ENCODE results near the gene DESI1. TPM values are rescaled to one million over a fixed set of nuclear protein-coding genes. Genes with fewer than 3 reads are reported as not detected.
"Not testable (repeated sequence)": the region's sequence is repeated elsewhere in the genome, so short reads cannot be mapped to it uniquely, and the experiment has no call there.

The DESI1 gene
- total and polyA plus RNA-seq, 9 donors = 12.8 to 22.1 (median 19.8) TPM

DNA sequence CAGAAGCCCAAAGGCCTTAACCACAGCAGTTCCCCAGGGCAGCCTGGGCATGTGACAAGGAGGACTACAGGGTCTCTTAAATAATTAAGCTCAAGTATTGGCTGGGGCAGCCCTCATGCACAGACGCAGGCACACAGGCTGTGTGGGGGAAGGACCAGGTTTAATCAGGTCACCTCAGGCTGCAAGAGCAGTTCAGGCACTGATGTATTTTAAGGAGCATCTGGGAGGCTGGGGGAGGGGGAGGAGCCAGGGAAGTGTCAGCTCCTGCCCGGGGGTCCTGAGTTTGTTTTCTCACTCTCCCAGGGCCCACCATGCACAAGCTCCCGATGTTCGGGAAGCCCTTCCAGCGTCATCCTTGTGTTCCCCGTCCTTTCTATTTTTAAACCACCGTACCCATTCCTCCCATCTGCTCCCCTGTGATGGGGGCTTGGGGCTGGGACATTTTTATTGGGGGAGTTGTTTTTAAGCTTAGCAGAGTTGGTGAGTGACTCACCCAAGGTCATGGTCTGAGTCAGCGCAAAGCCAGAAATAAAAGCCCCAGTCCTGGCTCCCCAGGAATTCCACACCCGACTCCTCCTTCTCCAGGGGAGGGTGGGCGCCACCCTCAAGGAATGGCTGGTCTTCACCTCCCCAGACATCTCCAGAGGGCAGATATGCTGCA lies 57.7 kb downstream of the DESI1 start:
- WGBS (ENCODE audit: insufficient coverage) = 50% methylated on average over 1 of the region's 10 CpGs
- Histone ChIP-seq H3K4me1 (ENCODE audit: control insufficient read depth, insufficient read depth, low read length) (peaks cover 33% of the 10 kb centered on the region), H3K36me3 (ENCODE audit: control insufficient read depth, insufficient read depth, low read length) (no peaks in the 10 kb centered on the region), H3K4me3 (ENCODE audit: low read length) (no peak overlapping the region), H3K27me3 (ENCODE audit: control insufficient read depth, insufficient read depth, low read length) (peaks cover 19% of the 10 kb centered on the region), H3K27ac (ENCODE audit: low read length) (no peak overlapping the region), H3K9me3 (replicated peaks; ENCODE audit: control insufficient read depth, low read depth, low read length) (no peaks in the 10 kb centered on the region)
- no peak for DNase-seq

DNA sequence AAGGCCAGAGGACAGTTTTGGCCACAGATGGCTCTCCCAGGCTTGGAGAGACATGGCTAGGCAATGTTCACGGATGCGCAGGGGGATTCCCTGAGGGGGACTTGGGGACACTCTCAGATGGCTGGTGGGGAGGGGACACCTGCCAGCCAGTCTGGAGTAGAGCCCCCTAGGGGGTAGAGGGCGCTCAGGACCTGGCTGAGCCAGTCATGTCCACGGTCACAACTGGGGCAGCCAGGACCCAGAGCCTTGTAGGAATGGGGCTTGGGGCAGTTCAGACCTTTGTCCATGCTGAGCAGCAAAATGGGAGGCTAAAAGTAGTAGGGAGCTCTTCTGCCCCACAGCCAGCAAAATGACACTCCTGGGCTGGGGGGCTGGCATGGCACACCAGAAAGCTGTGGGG lies 58.4 kb downstream of the DESI1 start:
- Histone ChIP-seq H3K4me3 (ENCODE audit: low read length) (no peak overlapping the region), H3K4me1 (ENCODE audit: control insufficient read depth, insufficient read depth, low read length) (peaks cover 40% of the 10 kb centered on the region)

DNA sequence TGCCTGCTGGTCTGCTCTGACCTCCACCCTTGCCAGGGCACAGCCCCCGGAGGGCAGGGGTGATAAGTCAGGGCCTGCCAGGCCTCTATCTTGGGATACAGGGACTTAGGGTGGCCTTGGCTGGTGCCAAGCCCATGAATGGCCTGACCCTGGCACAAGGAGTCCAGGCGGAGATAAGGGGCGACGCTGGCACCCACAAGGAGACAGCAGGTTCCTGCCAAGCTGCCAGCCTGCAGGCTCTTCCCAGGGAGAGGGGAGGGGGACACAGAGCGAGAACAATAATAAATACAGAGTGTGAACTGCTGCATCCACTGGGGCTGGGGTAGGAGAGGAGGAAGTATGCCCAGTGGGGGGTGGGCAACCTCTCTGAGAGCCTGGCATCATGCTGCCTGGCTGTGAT lies 59.1 kb downstream of the DESI1 start:
- 40% methylated on average over 1 of the region's 5 CpGs for WGBS (ENCODE audit: insufficient coverage)
- no peak for DNase-seq
- Histone ChIP-seq H3K27ac (ENCODE audit: low read length) (peak overlapping the region; percentile 59), H3K27me3 (ENCODE audit: control insufficient read depth, insufficient read depth, low read length) (peaks cover 19% of the 10 kb centered on the region), H3K4me1 (ENCODE audit: control insufficient read depth, insufficient read depth, low read length) (peaks cover 46% of the 10 kb centered on the region), H3K9me3 (replicated peaks; ENCODE audit: control insufficient read depth, low read depth, low read length) (no peaks in the 10 kb centered on the region), H3K4me3 (ENCODE audit: low read length) (no peak overlapping the region), H3K36me3 (ENCODE audit: control insufficient read depth, insufficient read depth, low read length) (no peaks in the 10 kb centered on the region)

More for the DNA sequence above, 58.4 kb downstream of the DESI1 start:
- 54% methylated on average over 4 of the region's 4 CpGs for WGBS (ENCODE audit: insufficient coverage)
- Histone ChIP-seq H3K9me3 (replicated peaks; ENCODE audit: control insufficient read depth, low read depth, low read length) (no peaks in the 10 kb centered on the region), H3K36me3 (ENCODE audit: control insufficient read depth, insufficient read depth, low read length) (no peaks in the 10 kb centered on the region), H3K27ac (ENCODE audit: low read length) (no peak overlapping the region), H3K27me3 (ENCODE audit: control insufficient read depth, insufficient read depth, low read length) (peaks cover 19% of the 10 kb centered on the region)
- no peak for DNase-seq

DNA sequence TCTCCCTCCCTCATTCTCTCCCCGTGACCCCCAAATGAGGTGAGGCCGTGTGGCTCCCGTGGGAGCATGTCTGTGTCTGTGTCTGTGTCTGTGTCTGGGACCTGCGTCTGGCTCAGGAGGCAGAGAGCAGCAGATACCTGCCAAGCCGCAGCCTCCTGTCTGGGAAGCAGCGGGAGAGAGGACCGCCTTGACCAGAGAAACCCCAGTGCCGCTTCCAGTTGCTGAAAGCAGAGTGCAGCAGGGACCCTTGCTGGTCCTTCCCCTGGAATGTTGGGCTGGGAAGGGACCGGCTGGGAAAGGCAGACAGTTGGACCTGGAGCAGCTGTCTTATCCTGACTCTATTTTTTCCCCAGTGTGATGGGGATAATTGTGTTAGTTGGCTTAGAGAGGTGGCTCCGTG lies 59.5 kb downstream of the DESI1 start:
- DNase-seq = peak; percentile 51

DNA sequence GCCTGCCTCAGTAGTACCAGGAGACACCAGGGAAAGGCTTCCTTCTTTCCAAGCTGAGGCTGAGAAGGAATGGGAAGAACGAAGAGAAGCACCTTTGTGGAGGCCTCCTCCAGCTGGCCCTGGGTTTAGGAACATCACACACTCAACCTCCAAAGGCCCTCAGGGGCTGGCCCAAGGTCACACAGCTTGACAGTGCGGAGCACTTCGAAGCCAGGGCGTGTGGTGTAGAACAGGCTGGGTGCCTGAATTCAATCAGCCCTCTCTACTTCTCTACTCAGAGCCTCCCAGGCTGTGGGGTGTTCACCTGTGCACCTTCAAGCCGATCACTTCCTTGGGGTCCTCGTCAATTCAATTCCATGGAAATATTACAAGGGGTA lies 60.8 kb downstream of the DESI1 start:
- H3K9me3 ChIP-seq (replicated peaks; ENCODE audit: control insufficient read depth, low read depth, low read length) = no peaks in the 10 kb centered on the region
- H3K27me3 ChIP-seq (ENCODE audit: control insufficient read depth, insufficient read depth, low read length) = peaks cover 19% of the 10 kb centered on the region
- DNase-seq = no peak
- no peak overlapping the region for H3K27ac ChIP-seq (ENCODE audit: low read length)
- 43% methylated on average over 2 of the region's 6 CpGs for WGBS (ENCODE audit: insufficient coverage)
- peaks cover 59% of the 10 kb centered on the region for H3K4me1 ChIP-seq (ENCODE audit: control insufficient read depth, insufficient read depth, low read length)
- H3K4me3 ChIP-seq (ENCODE audit: low read length) = no peak overlapping the region
- no peaks in the 10 kb centered on the region for H3K36me3 ChIP-seq (ENCODE audit: control insufficient read depth, insufficient read depth, low read length)

More for the DNA sequence above, 59.5 kb downstream of the DESI1 start:
- H3K4me3 ChIP-seq (ENCODE audit: low read length) = peak overlapping the region; percentile 27
- no peaks in the 10 kb centered on the region for H3K9me3 ChIP-seq (replicated peaks; ENCODE audit: control insufficient read depth, low read depth, low read length)
- peaks cover 19% of the 10 kb centered on the region for H3K27me3 ChIP-seq (ENCODE audit: control insufficient read depth, insufficient read depth, low read length)
- peak overlapping the region; percentile 59 for H3K27ac ChIP-seq (ENCODE audit: low read length)
- H3K36me3 ChIP-seq (ENCODE audit: control insufficient read depth, insufficient read depth, low read length) = no peaks in the 10 kb centered on the region
- 18% methylated on average over 6 of the region's 10 CpGs for WGBS (ENCODE audit: insufficient coverage)
- peaks cover 50% of the 10 kb centered on the region for H3K4me1 ChIP-seq (ENCODE audit: control insufficient read depth, insufficient read depth, low read length)

DNA sequence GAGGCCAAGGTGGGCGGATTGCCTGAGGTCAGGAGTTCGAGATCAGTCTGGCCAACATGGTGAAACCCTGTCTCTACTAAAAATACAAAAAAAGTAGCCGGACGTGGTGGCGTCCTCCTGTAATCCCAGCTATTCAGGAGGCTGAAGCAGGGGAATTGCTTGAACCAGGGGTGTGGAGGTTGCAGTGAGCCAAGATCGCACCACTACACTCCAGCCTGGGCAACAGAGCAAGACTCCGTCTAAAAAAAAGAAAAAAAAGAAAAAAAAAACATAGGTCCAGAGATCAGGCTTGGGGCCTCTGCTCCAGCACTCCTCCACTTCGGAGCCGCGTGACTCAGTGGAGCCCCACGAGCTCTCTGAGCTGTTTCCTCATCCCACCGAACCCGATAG lies 62.6 kb downstream of the DESI1 start:
- H3K4me3 ChIP-seq (ENCODE audit: low read length); H3K36me3 ChIP-seq (ENCODE audit: control insufficient read depth, insufficient read depth, low read length); H3K27ac ChIP-seq (ENCODE audit: low read length); DNase-seq; H3K9me3 ChIP-seq (replicated peaks; ENCODE audit: control insufficient read depth, low read depth, low read length): not testable (repeated sequence)
- H3K4me1 ChIP-seq (ENCODE audit: control insufficient read depth, insufficient read depth, low read length) = peaks cover 56% of the 10 kb centered on the region
- H3K27me3 ChIP-seq (ENCODE audit: control insufficient read depth, insufficient read depth, low read length) = peaks cover 19% of the 10 kb centered on the region
- WGBS (ENCODE audit: insufficient coverage) = 83% methylated on average over 8 of the region's 13 CpGs

DNA sequence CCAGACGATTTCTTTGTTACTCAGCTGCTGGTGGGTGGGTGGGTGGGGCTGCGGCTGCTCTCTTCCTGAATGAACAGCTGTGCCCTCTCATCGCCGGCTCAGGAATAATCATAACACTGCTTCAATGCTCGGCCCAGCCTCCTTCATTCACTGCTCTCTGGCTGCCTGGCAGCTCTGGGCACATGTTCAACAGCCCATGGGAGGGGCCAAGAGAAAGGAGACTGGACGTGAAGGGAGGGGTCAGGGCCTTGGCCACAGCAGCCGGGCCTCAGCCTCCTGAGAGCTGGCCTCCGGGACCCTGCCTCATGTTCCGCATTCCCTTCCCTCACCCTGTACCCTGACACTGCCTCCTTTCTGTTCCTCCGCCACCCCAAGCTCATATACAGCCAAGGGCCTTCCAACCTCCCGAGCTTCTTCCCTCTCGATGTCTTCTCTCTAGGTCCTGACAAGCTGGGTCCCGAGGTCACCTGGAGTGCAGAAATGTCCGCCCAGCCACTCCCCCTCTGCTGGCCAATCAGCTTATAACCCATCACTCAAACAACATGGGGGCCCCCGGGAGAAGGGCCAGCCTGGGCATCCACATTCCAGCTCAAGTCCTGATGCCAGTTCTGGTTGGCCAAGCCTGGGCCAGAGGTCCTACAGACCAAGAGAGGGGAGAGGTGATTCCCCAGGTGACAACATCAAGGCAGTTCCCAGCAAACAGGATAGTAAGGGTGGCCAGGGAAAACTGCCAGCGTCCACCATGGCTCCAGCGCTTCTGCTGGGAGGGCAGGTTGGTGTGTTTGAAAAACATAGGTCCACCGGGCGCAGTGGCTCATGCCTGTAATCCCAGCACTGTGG lies 63.2 kb downstream of the DESI1 start:
- WGBS (ENCODE audit: insufficient coverage) = 53% methylated on average over 11 of the region's 19 CpGs
- peaks cover 52% of the 10 kb centered on the region for H3K4me1 ChIP-seq (ENCODE audit: control insufficient read depth, insufficient read depth, low read length)
- H3K27ac ChIP-seq (ENCODE audit: low read length) = peak overlapping the region; percentile 91
- no peak overlapping the region for H3K4me3 ChIP-seq (ENCODE audit: low read length)
- DNase-seq = peak; percentile 90
- no peaks in the 10 kb centered on the region for H3K9me3 ChIP-seq (replicated peaks; ENCODE audit: control insufficient read depth, low read depth, low read length)
- H3K36me3 ChIP-seq (ENCODE audit: control insufficient read depth, insufficient read depth, low read length) = no peaks in the 10 kb centered on the region
- peaks cover 19% of the 10 kb centered on the region for H3K27me3 ChIP-seq (ENCODE audit: control insufficient read depth, insufficient read depth, low read length)

DNA sequence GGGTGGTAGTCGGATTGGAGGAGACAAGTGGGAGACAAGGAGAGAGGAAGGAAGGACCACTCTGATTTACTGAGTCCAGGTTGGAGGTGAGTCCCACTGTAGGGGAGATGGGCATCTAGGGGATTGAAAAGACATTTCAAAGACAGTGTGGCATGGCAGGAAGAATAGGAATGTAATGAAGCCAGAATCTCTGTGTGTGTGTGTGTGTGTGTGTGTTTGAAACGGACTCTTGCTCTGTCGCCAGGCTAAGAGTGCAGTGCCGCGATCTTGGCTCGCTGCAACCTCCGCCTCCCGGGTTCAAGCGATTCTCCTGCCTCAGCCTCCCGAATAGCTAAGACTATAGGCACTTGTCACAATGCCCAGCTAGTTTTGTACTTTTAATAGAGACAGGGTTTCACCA lies 64.3 kb downstream of the DESI1 start:
- Histone ChIP-seq H3K4me3 (ENCODE audit: low read length) (no peak overlapping the region), H3K27me3 (ENCODE audit: control insufficient read depth, insufficient read depth, low read length) (peaks cover 12% of the 10 kb centered on the region), H3K9me3 (replicated peaks; ENCODE audit: control insufficient read depth, low read depth, low read length) (no peaks in the 10 kb centered on the region), H3K36me3 (ENCODE audit: control insufficient read depth, insufficient read depth, low read length) (no peaks in the 10 kb centered on the region), H3K27ac (ENCODE audit: low read length) (peak overlapping the region; percentile 91), H3K4me1 (ENCODE audit: control insufficient read depth, insufficient read depth, low read length) (peaks cover 53% of the 10 kb centered on the region)
- DNase-seq = no peak
- 86% methylated on average over 9 of the region's 10 CpGs for WGBS (ENCODE audit: insufficient coverage)

DNA sequence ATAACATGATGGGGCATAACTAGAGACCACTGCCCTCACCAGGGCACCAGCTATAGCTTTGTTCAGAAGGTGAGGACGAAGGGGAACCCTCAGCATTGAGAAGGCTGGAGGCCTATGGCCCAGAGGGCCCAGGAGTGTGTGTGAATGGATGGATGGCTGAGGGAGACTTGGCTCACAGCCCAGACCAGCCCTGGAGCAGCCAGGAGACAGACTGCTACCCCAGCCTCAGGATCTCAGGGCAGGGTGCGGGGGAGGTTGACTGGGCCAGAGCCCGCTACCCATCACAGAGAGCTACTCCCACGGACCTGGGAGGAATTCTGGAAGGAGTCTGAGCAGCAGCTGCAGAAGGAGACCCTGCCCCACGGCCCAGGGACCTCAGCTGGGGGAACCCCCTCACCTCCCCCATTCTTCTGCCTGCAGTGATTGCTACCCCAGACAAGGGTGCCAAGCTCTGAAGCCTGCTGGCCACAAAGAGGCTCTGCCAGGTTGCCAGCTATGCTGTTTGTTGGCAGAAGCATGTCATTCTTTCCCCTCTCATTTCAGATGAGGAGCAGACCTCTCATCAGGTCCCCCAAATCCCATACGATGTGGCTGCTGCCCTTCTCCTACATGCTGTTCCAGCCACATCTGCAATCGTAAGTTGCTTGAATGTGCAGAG lies 65.4 kb downstream of the DESI1 start:
- 57% methylated on average over 1 of the region's 7 CpGs for WGBS (ENCODE audit: insufficient coverage)
- Histone ChIP-seq H3K4me1 (ENCODE audit: control insufficient read depth, insufficient read depth, low read length) (peaks cover 48% of the 10 kb centered on the region), H3K27ac (ENCODE audit: low read length) (no peak overlapping the region), H3K27me3 (ENCODE audit: control insufficient read depth, insufficient read depth, low read length) (peaks cover 3% of the 10 kb centered on the region), H3K9me3 (replicated peaks; ENCODE audit: control insufficient read depth, low read depth, low read length) (no peaks in the 10 kb centered on the region), H3K36me3 (ENCODE audit: control insufficient read depth, insufficient read depth, low read length) (no peaks in the 10 kb centered on the region), H3K4me3 (ENCODE audit: low read length) (no peak overlapping the region)
- no peak for DNase-seq

DNA sequence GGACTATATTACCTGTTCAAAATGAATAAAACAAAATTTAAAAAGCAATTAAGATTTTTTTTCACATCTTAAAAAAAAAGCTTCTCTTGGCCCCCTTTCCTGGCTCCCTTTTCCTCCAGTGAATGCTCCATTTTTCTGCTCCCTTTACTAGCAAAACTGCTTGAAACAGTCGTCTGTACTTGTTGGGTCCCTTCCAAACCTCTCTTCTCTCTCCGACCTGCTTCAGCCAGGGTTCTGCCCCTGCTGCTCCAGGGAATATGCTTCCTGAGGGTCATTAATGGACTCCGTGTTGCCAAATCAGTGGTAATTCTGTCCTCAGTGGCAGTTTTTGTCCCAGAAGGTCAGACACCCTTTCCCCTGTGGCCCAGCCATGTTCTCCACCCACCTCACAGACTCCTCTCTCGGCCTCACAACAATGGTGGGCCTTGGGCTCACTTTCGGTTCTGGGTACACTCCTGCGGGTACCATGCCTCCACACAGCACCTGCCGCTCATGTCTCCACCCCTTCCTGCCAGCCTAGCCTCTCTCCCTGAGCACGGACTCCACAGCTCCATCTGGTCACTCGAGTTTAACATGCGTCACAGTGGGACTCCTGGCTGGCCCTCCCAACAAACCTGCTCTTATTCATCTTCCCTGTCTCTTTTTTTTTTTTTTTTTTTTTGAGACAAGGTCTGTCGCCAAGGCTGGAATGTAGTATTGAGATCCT lies 68.8 kb downstream of the DESI1 start:
- WGBS (ENCODE audit: insufficient coverage) = 51% methylated on average over 7 of the region's 11 CpGs
- H3K27ac ChIP-seq (ENCODE audit: low read length) = no peak overlapping the region
- no peaks in the 10 kb centered on the region for H3K27me3 ChIP-seq (ENCODE audit: control insufficient read depth, insufficient read depth, low read length)
- no peak overlapping the region for H3K4me3 ChIP-seq (ENCODE audit: low read length)
- no peak for DNase-seq
- no peaks in the 10 kb centered on the region for H3K9me3 ChIP-seq (replicated peaks; ENCODE audit: control insufficient read depth, low read depth, low read length)
- H3K4me1 ChIP-seq (ENCODE audit: control insufficient read depth, insufficient read depth, low read length) = peaks cover 29% of the 10 kb centered on the region
- no peaks in the 10 kb centered on the region for H3K36me3 ChIP-seq (ENCODE audit: control insufficient read depth, insufficient read depth, low read length)

Data from muscle of leg (tissue), 11 donors.